Central memory CD8-positive, alpha-beta T cell (primary cell): Measurements from ENCODE around the gene SCOC.

Experiments
- ATAC-seq: fragments of 150-1000 bp; cut with Tn5 transposase; replicated peaks from 2 replicates; pipeline ENCODE4 v1.10.0; 2022; ENCODE audit warnings: mild to moderate bottlenecking, moderate FRiP score, moderate number of reproducible peaks; ENCODE audit not compliant: poor library complexity, severe bottlenecking; ENCODE audit errors: extremely low read depth
- DNase-seq, 2 donors: peaks; one replicate each; pipeline ENCODE4 v3.0.0; 2021; ENCODE audit warnings: low spot score in 2 of 2
- H3K27ac Mint-ChIP-seq: one replicate; pipeline ENCODE4 v1.8.0; 2022; ENCODE audit warnings: low read depth, mild to moderate bottlenecking, moderate library complexity, mixed read lengths
- H3K27me3 Mint-ChIP-seq: one replicate; pipeline ENCODE4 v1.8.0; 2022; ENCODE audit warnings: mixed read lengths
- H3K36me3 Mint-ChIP-seq: one replicate; pipeline ENCODE4 v1.8.0; 2022; ENCODE audit warnings: mild to moderate bottlenecking, moderate library complexity, mixed read lengths; ENCODE audit not compliant: insufficient read depth
- H3K4me1 Mint-ChIP-seq: one replicate; pipeline ENCODE4 v1.8.0; 2022; ENCODE audit warnings: mixed read lengths
- H3K4me3 Mint-ChIP-seq: one replicate; pipeline ENCODE4 v1.8.0; 2022; ENCODE audit warnings: mild to moderate bottlenecking, moderate library complexity, mixed read lengths
- H3K9me3 Mint-ChIP-seq: one replicate; pipeline ENCODE4 v1.8.0; 2022; ENCODE audit warnings: mixed read lengths

The SCOC gene

DNA sequence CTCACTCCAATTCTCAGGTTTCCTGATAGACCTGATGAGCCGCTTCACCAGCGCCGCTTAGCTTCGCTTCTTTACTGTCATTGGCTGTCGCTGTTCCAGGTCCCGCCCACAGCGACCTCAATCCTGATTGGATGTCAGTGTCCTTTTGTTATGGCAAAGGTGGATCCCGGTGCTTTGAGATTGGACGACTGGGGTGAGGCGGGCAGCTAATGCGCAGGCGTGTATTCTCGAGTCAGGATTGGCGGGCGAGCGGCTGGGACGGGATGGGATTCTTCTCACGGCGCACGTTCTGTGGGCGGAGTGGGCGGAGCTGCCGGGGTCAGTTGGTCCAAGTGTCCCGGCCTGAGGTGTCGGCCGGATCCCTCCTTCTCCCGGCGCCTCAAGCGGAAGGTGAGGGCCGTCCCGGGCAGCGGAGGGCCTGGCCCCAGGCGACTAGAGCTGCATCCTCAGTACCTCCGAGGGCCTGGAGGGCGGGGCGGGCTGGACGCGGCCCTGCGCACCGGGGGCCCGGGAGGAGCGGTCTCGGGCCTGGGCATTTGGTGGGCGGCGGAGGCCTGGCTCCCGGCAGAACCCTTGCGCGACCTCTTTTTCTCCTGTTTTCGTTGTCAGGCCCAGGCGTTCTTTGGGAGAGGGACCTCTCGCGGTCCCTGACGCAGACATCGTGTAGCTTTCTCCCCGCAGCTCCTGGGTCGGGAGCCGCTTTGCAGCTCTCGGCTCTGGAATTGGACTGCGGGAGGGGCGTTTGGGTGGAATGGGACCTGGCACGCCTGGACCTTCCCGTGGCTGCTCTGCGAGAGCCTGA lies at the start of gene SCOC:
Gene SCOC, plus strand, starts transcription at position 319 of the 802 bp plus-strand sequence. CDS start 5,525 bp downstream, outside the sequence.
- Mint-ChIP-seq H3K27ac (no peak within 1 kb of the TSS), H3K4me3 (no peak within 1 kb of the TSS)

GRCh38 chr4:140326395-140326993 lies 47.0 kb upstream of the SCOC start:
- no peak overlapping the region for H3K27ac Mint-ChIP-seq
- H3K36me3 Mint-ChIP-seq: no peaks in the 10 kb centered on the region
- peaks cover 33% of the 10 kb centered on the region for H3K27me3 Mint-ChIP-seq
- H3K4me3 Mint-ChIP-seq: no peak overlapping the region
- ATAC-seq (no peak), DNase-seq (no peak)
- H3K4me1 Mint-ChIP-seq: no peaks in the 10 kb centered on the region
- H3K9me3 Mint-ChIP-seq: no peaks in the 10 kb centered on the region

More for the DNA sequence above, at the start of gene SCOC:
- peak; percentile 94 for ATAC-seq
- H3K9me3 Mint-ChIP-seq: no peaks in the 10 kb centered on the region
- DNase-seq: peak; percentile 89 to 92
- no peaks in the 10 kb centered on the region for H3K36me3 Mint-ChIP-seq
- no peaks in the 10 kb centered on the region for H3K27me3 Mint-ChIP-seq
- H3K4me1 Mint-ChIP-seq: peaks cover 35% of the 10 kb centered on the region

DNA sequence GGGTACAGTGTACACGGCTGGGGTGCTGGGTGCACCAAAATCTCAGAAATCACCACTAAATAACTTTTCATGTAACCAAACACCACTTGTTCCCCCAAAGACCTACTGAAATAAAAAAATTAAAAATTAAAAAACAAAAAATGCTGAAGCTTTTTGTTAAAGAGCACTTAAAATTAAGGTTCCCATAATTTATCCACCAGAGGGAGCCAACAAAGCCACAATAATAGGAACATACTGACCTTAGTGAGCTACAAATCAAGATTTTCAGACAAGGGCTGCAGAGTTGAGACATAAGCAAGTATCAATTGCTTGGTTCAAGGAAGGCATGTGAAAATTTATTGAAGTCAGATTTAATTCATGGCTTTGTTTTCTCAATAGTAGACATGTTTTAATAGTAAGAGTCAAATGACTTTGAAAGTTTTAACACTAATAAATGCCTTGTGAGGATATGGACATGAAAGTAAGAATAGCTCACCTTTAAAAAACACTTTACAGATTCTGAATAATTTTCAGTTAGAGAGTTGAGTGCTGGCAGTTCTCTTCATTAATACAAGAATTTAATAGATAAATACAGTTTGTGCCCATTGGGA lies 43.0 kb upstream of the SCOC start:
- DNase-seq: no peak
- Mint-ChIP-seq H3K4me3 (no peak overlapping the region), H3K27ac (no peak overlapping the region), H3K27me3 (peaks cover 18% of the 10 kb centered on the region), H3K9me3 (no peaks in the 10 kb centered on the region), H3K36me3 (no peaks in the 10 kb centered on the region), H3K4me1 (no peaks in the 10 kb centered on the region)
- ATAC-seq: no peak

- ATAC-seq: no peak
- H3K9me3 Mint-ChIP-seq: no peaks in the 10 kb centered on the region
- H3K4me1 Mint-ChIP-seq: no peaks in the 10 kb centered on the region
- no peak overlapping the region for H3K4me3 Mint-ChIP-seq
- no peak overlapping the region for H3K27ac Mint-ChIP-seq
- peaks cover 24% of the 10 kb centered on the region for H3K27me3 Mint-ChIP-seq
- H3K36me3 Mint-ChIP-seq: no peaks in the 10 kb centered on the region
- no peak for DNase-seq
Measured at GRCh38 chr4:140331245-140331644, 42.2 kb upstream of the SCOC start.

- Mint-ChIP-seq H3K4me1 (no peaks in the 10 kb centered on the region), H3K36me3 (no peaks in the 10 kb centered on the region), H3K9me3 (no peaks in the 10 kb centered on the region), H3K27ac (no peak overlapping the region), H3K4me3 (no peak overlapping the region), H3K27me3 (peaks cover 31% of the 10 kb centered on the region)
- DNase-seq (no peak), ATAC-seq (no peak)
Measured at GRCh38 chr4:140331876-140332275, 41.6 kb upstream of the SCOC start.

DNA sequence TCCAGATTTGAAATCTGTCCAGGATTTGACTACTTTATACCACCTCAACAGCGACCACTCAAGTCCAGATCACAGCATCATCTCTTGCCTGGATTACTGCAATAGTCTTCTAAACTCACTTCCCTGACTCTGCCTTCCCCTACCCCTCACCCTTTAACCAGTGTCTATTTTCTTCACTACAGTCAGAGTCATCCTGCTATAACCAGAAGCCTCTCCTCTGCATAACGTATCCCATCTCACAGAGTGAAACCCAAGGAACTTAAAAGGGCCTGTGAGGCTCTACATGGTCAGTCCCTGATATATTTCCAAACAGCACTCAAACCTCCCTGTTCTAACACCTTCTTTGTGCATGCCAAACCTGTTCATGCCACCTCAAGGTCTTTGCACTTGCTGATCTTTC lies 40.7 kb upstream of the SCOC start:
- H3K9me3 Mint-ChIP-seq: no peaks in the 10 kb centered on the region
- H3K4me1 Mint-ChIP-seq: no peaks in the 10 kb centered on the region
- peaks cover 39% of the 10 kb centered on the region for H3K27me3 Mint-ChIP-seq
- DNase-seq: no peak
- H3K27ac Mint-ChIP-seq: no peak overlapping the region
- no peaks in the 10 kb centered on the region for H3K36me3 Mint-ChIP-seq
- no peak for ATAC-seq
- no peak overlapping the region for H3K4me3 Mint-ChIP-seq

DNA sequence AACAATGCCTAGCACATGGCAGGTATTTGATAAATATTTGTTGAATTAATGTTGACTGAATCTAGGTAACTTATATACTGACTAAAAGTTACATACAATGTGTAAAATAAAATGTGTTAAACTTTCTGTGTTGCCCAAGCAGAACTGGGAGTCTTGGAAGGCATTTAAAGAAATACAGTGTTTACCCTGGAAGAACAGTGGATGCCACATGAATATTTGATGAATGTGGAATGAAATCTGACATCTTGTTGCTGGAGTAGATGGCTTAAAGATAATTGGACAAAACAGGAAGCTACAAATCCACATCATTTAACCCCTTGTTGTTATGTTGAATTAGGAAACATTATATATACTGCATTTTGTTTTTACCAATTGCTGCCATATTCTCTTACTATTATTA lies 39.9 kb upstream of the SCOC start:
- DNase-seq (no peak), ATAC-seq (no peak)
- H3K27ac Mint-ChIP-seq: no peak overlapping the region
- H3K4me3 Mint-ChIP-seq: no peak overlapping the region
- H3K9me3 Mint-ChIP-seq: no peaks in the 10 kb centered on the region
- no peaks in the 10 kb centered on the region for H3K4me1 Mint-ChIP-seq
- no peaks in the 10 kb centered on the region for H3K36me3 Mint-ChIP-seq
- H3K27me3 Mint-ChIP-seq: peaks cover 40% of the 10 kb centered on the region

- no peak for DNase-seq
- no peaks in the 10 kb centered on the region for H3K9me3 Mint-ChIP-seq
- H3K4me3 Mint-ChIP-seq: no peak overlapping the region
- no peaks in the 10 kb centered on the region for H3K36me3 Mint-ChIP-seq
- H3K27ac Mint-ChIP-seq: no peak overlapping the region
- H3K27me3 Mint-ChIP-seq: peaks cover 26% of the 10 kb centered on the region
- no peak for ATAC-seq
- H3K4me1 Mint-ChIP-seq: no peaks in the 10 kb centered on the region
Measured at GRCh38 chr4:140335076-140335475, 38.4 kb upstream of the SCOC start.

DNA sequence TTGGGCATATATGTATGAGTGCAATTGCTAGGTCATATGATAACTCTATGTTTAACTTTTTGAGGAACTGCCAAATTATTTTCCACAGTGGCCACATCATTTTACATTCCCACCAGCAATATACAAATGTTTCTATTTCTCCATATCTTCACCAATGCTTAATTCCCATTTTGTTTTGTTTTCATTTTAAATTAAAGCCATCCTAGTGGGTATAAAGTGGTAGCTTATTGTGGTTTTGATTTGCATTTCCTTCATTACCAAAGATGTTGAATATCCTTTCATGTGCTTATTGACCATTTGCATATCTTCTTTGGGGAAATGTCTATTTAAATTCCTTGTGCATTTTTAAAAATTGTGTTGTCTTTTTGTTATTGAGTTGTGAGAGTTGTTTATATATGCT lies 36.7 kb upstream of the SCOC start:
- DNase-seq (no peak), ATAC-seq (no peak)
- Mint-ChIP-seq H3K27ac (no peak overlapping the region), H3K9me3 (no peaks in the 10 kb centered on the region), H3K27me3 (peaks cover 26% of the 10 kb centered on the region), H3K4me3 (no peak overlapping the region), H3K36me3 (no peaks in the 10 kb centered on the region), H3K4me1 (no peaks in the 10 kb centered on the region)

- no peaks in the 10 kb centered on the region for H3K36me3 Mint-ChIP-seq
- H3K27ac Mint-ChIP-seq: no peak overlapping the region
- peaks cover 38% of the 10 kb centered on the region for H3K27me3 Mint-ChIP-seq
- H3K4me1 Mint-ChIP-seq: no peaks in the 10 kb centered on the region
- H3K9me3 Mint-ChIP-seq: no peaks in the 10 kb centered on the region
- ATAC-seq: no peak
- DNase-seq: no peak
- H3K4me3 Mint-ChIP-seq: no peak overlapping the region
Measured at GRCh38 chr4:140342620-140343019, 30.8 kb upstream of the SCOC start.

- Mint-ChIP-seq H3K36me3 (no peaks in the 10 kb centered on the region), H3K27ac (no peak overlapping the region), H3K27me3 (peaks cover 34% of the 10 kb centered on the region), H3K4me1 (no peaks in the 10 kb centered on the region), H3K4me3 (no peak overlapping the region), H3K9me3 (no peaks in the 10 kb centered on the region)
- ATAC-seq: no peak
- no peak for DNase-seq
Measured at GRCh38 chr4:140343303-140343702, 30.1 kb upstream of the SCOC start.

DNA sequence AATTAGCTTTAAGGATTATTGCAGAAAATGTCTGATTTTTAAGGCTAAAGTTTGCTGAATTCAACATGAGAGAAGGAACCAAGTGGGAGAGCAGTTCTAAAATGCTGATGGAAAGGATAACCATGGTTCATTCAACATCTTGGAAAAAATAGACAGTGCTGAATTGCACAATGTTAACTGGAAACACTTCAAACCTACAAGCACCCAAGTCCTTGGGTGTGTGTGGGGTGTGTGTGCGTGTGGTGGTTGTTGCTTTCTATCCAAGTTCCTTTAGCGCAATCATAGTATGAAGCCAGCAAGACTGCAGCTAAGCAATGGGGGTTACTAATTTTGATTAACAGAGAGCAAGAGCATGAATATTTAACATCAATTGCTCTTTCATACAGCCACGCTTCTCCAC lies 29.3 kb upstream of the SCOC start:
- DNase-seq: no peak
- no peaks in the 10 kb centered on the region for H3K36me3 Mint-ChIP-seq
- H3K27ac Mint-ChIP-seq: no peak overlapping the region
- peaks cover 42% of the 10 kb centered on the region for H3K27me3 Mint-ChIP-seq
- H3K9me3 Mint-ChIP-seq: no peaks in the 10 kb centered on the region
- ATAC-seq: no peak
- H3K4me3 Mint-ChIP-seq: no peak overlapping the region
- no peaks in the 10 kb centered on the region for H3K4me1 Mint-ChIP-seq

DNA sequence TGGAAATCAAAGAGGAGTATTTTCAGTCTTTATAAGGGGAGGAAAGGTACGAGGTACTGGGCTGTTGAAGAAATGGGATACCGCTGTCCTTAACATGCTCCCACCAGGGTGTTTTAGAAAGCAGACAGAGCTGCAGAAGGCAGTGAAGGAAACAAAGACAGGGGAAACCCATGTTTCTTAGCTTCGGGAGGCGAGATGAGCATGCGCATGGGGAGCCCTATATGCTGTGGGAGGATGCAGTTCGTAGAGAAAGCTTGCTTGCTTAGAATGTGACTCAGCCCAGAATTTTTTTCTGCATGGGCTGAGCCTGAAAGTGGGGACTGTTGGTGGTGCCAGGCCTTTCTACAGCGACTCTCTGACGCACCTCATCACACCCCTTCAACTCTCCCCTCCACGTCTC lies 28.8 kb upstream of the SCOC start:
- H3K4me1 Mint-ChIP-seq: no peaks in the 10 kb centered on the region
- H3K27me3 Mint-ChIP-seq: peaks cover 47% of the 10 kb centered on the region
- DNase-seq: no peak
- no peaks in the 10 kb centered on the region for H3K9me3 Mint-ChIP-seq
- no peak overlapping the region for H3K27ac Mint-ChIP-seq
- no peaks in the 10 kb centered on the region for H3K36me3 Mint-ChIP-seq
- ATAC-seq: no peak
- no peak overlapping the region for H3K4me3 Mint-ChIP-seq
